Heart left ventricle (tissue), 13 donors: Measurements from ENCODE around the gene PRODH2.

Experiments
- POLR2A ChIP-seq, 2 donors: fragments of 450-650 bp; IDR thresholded peaks; one replicate each; pipeline ENCODE4 v1.6.1; 2017; ENCODE audit warnings: antibody characterized with exemption in 2 of 2, mild to moderate bottlenecking in 2 of 2, moderate library complexity in 2 of 2
- TF ChIP-seq, protein P1 (sequence below), 12 donors: fragments of 200-600 bp; sonication (generic) in 4 of 12; IDR thresholded peaks; one replicate each; pipeline versions ENCODE4 v1.5.0 to v1.8.0; 2018 to 2022; ENCODE audit warnings: antibody characterized with exemption in 12 of 12, mild to moderate bottlenecking in 5 of 12
- donor health status: ischemic (EF 13 %, LVEDD 7.1; RV severe dilation, severe dysfunction).
- donor health status: DM: no; HTN: yes; CAD: no.
- donor health status: DM: no; HTN: no; CAD: no.
- donor health status: ischemic (EF 25% LVEDD 6.9; RV normal size, moderate dysfunction).
- donor health status: ischemic (EF 25% LVEDD 5.7; RV mildly dilated, moderate dysfunction).
- donor health status: ischemic (EF 35%, LVEDD 5.7; RV mildly dilated, moderate dysfunction).
- donor health status: nonischemic (EF 11% LVEDD 7.7; RV severe dilation, severe dysfunction).
- donor health status: DM: yes; HTN: yes; CAD: no.
- donor health status: PGD.
- donor health status: ischemic (EF 29% LVEDD 5.4; RV normal size, mild dysfunction).
- donor health status: nonischemic (EF 23%, LVEDD 6.1; RV moderate dilation, normal function).

DNA sequence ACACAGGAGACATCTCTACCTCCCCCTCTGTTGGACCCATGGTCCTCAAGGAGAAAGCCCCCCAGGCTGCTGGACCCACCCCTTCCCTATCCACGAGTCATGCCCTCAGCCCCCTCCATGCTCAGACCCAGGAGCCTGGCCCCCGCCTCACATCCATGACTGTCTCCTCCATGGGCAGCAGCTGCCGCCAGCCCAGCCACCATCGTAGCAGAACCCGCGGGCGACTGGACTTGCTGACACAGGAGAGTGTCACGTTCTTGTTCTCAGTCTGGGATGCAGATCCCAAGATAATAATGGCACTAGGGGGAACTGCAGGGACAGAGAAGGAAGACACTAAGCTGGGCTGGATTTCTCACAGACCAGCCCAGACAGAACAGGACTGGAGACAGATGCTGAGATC lies 35.8 kb upstream of the PRODH2 start:
- TF ChIP-seq, protein P1, sequence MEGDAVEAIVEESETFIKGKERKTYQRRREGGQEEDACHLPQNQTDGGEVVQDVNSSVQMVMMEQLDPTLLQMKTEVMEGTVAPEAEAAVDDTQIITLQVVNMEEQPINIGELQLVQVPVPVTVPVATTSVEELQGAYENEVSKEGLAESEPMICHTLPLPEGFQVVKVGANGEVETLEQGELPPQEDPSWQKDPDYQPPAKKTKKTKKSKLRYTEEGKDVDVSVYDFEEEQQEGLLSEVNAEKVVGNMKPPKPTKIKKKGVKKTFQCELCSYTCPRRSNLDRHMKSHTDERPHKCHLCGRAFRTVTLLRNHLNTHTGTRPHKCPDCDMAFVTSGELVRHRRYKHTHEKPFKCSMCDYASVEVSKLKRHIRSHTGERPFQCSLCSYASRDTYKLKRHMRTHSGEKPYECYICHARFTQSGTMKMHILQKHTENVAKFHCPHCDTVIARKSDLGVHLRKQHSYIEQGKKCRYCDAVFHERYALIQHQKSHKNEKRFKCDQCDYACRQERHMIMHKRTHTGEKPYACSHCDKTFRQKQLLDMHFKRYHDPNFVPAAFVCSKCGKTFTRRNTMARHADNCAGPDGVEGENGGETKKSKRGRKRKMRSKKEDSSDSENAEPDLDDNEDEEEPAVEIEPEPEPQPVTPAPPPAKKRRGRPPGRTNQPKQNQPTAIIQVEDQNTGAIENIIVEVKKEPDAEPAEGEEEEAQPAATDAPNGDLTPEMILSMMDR (IDR thresholded peaks at IDR 0.05): no peak
- no peak for TF ChIP-seq POLR2A (IDR thresholded peaks at IDR 0.05)
